ENCODE measurements around the gene ATP5F1A. TPM values are rescaled to one million over a fixed set of nuclear protein-coding genes. Genes with fewer than 3 reads are reported as not detected.
A peak's percentile ranks its signal among the peaks of the same experiment; 100 is the strongest.

Gene ATP5F1A
- total and polyA plus RNA-seq, 2 experiments from 2014 or later, result 1,340 to 1,610 TPM

DNA sequence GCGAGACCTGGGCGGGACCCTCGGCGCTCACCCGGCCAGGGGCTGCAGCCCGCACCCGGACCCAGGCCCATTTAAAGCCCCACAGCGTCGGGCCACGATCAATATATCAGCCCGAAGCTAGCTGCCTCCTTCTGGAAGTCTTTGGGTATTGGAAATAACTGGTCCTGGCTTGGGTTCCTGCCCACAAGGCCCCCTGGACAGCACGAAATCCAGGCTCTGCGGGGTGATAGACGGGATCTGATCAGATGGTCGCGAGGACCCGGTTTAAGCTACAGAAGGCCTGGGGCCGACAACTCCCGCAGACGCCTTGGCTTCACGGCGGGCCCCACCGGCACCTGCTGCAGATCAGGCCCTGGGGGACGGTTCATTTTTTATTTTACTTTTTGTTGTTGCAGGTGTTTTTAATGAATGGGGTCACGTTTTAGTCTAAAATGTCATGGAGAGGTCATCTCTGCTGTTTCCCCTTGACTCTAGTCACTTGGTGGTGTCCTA, 25.7 kb downstream of the ATP5F1A start:
- DNase-seq (ENCODE audit: low read depth in 1 of 2, low spot score in 1 of 2), result no peak
- TF ChIP-seq, protein P1, sequence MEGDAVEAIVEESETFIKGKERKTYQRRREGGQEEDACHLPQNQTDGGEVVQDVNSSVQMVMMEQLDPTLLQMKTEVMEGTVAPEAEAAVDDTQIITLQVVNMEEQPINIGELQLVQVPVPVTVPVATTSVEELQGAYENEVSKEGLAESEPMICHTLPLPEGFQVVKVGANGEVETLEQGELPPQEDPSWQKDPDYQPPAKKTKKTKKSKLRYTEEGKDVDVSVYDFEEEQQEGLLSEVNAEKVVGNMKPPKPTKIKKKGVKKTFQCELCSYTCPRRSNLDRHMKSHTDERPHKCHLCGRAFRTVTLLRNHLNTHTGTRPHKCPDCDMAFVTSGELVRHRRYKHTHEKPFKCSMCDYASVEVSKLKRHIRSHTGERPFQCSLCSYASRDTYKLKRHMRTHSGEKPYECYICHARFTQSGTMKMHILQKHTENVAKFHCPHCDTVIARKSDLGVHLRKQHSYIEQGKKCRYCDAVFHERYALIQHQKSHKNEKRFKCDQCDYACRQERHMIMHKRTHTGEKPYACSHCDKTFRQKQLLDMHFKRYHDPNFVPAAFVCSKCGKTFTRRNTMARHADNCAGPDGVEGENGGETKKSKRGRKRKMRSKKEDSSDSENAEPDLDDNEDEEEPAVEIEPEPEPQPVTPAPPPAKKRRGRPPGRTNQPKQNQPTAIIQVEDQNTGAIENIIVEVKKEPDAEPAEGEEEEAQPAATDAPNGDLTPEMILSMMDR (IDR thresholded peaks at IDR 0.05; ENCODE audit: low read depth, low read length), result no peak
- Histone ChIP-seq H3K27ac (no peak overlapping the region), H3K4me1 (ENCODE audit: low read depth) (no peaks in the 10 kb centered on the region), H3K4me3 (peak overlapping the region; percentile 49), H3K9me3 (ENCODE audit: low read depth) (no peaks in the 10 kb centered on the region), H3K36me3 (no peaks in the 10 kb centered on the region), H3K27me3 (no peaks in the 10 kb centered on the region)

- TF ChIP-seq, protein P1 (IDR thresholded peaks at IDR 0.05; ENCODE audit: low read depth, low read length), result no peak
- no peaks in the 10 kb centered on the region for H3K4me1 ChIP-seq (ENCODE audit: low read depth)
- H3K4me3 ChIP-seq, result peak within 1 kb of the TSS; percentile 49
- DNase-seq (ENCODE audit: low read depth in 1 of 2, low spot score in 1 of 2), result peak; percentile 73 to 82
- H3K9me3 ChIP-seq (ENCODE audit: low read depth), result no peaks in the 10 kb centered on the region
- H3K27me3 ChIP-seq, result no peaks in the 10 kb centered on the region
- H3K36me3 ChIP-seq, result no peaks in the 10 kb centered on the region
- H3K27ac ChIP-seq, result no peak within 1 kb of the TSS
These were observed 26.3 kb downstream of the ATP5F1A start, which contains the start of gene PSTPIP2 for GRCh38 chr18:46071653-46072375. TSS of gene PSTPIP2 (minus strand) at chr18:46072260. CDS start at chr18:46072188, 72 bp downstream.

GRCh38 chr18:46070815-46071652, 27.1 kb downstream of the ATP5F1A start:
- Histone ChIP-seq H3K36me3 (no peaks in the 10 kb centered on the region), H3K4me1 (ENCODE audit: low read depth) (no peaks in the 10 kb centered on the region), H3K9me3 (ENCODE audit: low read depth) (no peaks in the 10 kb centered on the region), H3K27ac (no peak overlapping the region), H3K27me3 (no peaks in the 10 kb centered on the region), H3K4me3 (peak overlapping the region; percentile 49)
- TF ChIP-seq, protein P1 (IDR thresholded peaks at IDR 0.05; ENCODE audit: low read depth, low read length), result no peak
- no peak for DNase-seq (ENCODE audit: low read depth in 1 of 2, low spot score in 1 of 2)

DNA sequence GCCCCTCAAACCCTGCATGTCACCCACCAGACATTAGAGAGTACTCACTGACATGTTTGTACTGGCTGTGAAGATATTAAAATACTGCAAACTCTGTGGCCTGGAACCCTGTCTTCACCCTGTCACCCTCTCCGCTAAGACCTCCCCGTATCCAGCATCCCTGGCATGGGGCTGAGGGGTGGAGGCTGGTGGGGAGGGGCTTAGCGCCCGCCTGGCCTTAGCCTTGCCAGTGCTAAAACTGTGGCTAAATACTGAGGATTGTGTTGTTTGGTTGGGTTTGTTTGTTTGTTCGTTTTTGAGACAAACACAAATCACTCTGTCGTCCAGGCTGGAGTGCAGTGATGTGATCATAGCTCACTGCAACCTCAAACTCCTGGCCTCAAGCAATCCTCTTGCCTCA, 27.9 kb downstream of the ATP5F1A start:
- Histone ChIP-seq H3K9me3 (ENCODE audit: low read depth) (no peaks in the 10 kb centered on the region), H3K4me1 (ENCODE audit: low read depth) (no peaks in the 10 kb centered on the region), H3K27ac (no peak overlapping the region), H3K27me3 (no peaks in the 10 kb centered on the region), H3K36me3 (no peaks in the 10 kb centered on the region), H3K4me3 (no peak overlapping the region)
- DNase-seq (ENCODE audit: low read depth in 1 of 2, low spot score in 1 of 2), result no peak
- TF ChIP-seq, protein P1 (IDR thresholded peaks at IDR 0.05; ENCODE audit: low read depth, low read length), result no peak

GRCh38 chr18:46069524-46069923, 28.6 kb downstream of the ATP5F1A start:
- TF ChIP-seq, protein P1 (IDR thresholded peaks at IDR 0.05; ENCODE audit: low read depth, low read length), result no peak
- no peak overlapping the region for H3K27ac ChIP-seq
- H3K4me1 ChIP-seq (ENCODE audit: low read depth), result no peaks in the 10 kb centered on the region
- DNase-seq (ENCODE audit: low read depth in 1 of 2, low spot score in 1 of 2), result no peak
- H3K36me3 ChIP-seq, result no peaks in the 10 kb centered on the region
- H3K9me3 ChIP-seq (ENCODE audit: low read depth), result no peaks in the 10 kb centered on the region
- no peak overlapping the region for H3K4me3 ChIP-seq
- no peaks in the 10 kb centered on the region for H3K27me3 ChIP-seq
